GM19468 (cell line): ENCODE results near the gene MAP7D2.

ENCODE experiments used
- ATAC-seq: cut with Tn5 transposase; IDR thresholded peaks from one replicate; pipeline ENCODE4 v1.9.1; 2021; ENCODE audit warnings: mild to moderate bottlenecking, moderate library complexity, moderate number of reproducible peaks; ENCODE audit not compliant: unreplicated experiment; ENCODE audit errors: extremely low read depth

The MAP7D2 gene

DNA sequence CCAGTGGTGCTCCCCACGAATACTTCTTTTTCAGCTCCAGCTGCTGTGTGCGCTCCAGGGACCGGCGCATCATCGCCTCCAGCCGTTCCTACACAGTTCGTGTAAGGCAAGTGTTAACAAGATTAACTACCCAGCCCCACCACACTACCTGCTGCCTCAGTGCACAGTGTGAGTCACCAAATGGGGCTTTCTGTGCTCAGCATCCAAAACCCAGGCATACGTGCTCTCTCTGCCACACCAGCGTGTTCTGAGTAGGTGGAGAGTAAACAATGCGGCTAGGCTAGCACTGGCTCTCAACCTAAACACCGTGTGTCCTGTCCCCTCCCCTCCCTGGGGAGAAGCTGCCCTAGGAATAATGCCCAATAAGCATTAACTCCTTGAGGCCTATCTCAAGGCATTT lies 60.0 kb downstream of the MAP7D2 start:
- no peak for ATAC-seq

DNA sequence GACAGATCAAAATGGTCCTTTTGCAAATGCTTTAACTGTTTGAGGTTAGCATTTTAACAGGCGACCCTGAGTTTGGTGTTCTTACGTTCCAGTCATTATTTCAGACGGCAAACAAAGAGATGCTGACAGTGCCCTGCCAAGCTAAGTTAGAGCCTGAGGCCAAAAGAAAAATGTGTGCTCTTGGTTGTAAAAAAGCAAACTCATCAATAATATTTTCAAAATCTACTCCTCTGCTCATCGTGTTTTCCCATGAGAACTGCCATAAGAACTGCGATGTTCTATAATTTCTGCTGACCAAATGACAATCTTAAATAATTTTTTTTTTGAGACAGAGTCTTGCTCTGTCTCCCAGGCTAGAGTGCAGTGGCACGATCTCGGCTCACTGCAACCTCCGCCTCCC lies 63.2 kb downstream of the MAP7D2 start:
- ATAC-seq, result no peak

DNA sequence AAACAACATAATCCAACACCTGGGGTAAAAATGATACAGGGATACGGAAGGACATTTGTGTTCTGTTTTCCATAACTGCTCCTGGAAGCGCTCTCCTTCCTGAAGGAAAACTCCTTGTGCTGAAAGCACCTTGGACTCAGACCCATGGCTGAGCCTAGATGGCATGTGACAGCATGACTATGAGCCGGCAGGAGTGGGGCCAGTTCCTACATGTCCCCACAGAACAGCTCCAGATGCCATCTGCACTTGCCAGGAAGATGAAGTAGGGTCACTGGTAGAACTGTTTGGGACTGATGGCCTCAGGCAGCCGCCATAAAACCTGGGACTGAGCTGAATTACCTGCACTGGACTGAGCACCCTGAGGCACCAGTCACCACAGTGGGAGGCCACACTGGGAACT lies 69.8 kb downstream of the MAP7D2 start:
- no peak for ATAC-seq

DNA sequence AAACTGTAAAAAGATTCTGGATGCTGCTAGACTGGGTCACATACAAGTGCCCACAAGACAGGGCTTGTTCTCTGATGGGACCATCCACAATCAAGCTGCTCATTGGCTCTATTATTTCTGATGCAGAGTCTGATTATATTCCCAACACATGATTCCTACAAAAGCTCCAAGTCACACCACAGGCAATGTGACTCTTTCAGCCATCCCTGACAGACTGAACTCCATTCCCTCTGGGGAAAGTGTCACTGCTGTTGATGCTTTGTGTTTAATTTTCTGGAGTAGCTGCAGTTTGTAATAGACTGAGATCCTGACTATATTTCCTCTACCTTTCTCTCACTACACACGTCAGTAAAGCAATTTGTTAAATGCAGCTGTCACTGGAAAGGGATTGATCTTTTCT lies 70.5 kb downstream of the MAP7D2 start:
- ATAC-seq, result no peak

DNA sequence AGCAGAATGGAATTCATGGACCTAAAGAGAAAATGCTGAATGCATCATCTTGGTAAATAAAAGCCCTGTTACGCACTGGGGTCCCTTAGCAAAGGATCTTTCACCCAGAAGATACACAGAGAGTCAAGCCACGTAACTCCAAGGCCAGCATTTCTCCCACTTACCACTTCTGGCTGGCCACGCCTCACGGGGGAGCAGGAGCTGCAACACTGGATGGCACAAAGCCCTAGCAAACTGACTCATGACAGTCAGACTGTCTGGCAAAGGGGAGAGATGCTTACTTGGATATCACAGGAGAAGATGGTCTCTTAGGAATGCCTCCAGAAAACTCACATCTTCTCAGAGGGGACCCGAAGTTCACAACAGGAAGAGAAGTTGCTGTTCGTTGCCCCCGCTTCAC lies 74.5 kb downstream of the MAP7D2 start:
- no peak for ATAC-seq

DNA sequence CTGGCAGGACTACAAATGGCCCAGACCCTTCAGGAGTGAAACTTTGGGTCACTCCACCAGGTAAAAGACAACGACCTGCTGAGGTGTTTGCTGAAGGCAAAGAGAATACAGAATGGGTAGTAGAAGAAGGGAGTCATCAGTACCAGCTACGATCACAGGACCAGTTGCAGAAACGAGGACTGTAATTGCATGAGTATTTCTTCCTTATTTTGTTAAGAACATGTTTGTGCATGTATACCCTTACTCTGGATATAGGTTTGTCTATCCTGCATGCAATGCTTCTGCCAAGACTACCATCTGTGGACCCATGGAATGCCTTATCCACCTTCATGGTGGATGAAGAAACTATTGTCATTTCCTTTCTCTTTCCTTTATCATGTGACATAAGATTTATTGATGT lies 77.7 kb downstream of the MAP7D2 start:
- no peak for ATAC-seq

DNA sequence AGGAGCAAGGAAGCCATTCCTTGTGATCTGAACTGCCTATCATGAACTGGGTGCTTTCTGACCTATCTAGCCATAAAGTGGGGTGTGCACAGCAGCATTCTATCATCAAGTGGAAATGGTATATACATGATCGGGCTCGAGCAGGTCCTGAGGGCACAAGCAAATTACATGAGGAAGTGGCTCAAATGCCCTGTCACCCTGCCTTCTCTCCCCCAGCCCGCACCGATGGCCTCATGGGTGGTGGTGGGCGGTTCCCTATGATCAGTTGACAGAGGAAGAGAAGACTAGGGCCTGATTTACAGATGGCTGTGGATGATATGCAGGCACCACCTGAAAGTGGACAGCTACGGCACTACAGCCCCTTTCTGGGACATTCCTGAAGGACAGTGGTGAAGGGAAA lies 79.5 kb downstream of the MAP7D2 start:
- ATAC-seq, result no peak

DNA sequence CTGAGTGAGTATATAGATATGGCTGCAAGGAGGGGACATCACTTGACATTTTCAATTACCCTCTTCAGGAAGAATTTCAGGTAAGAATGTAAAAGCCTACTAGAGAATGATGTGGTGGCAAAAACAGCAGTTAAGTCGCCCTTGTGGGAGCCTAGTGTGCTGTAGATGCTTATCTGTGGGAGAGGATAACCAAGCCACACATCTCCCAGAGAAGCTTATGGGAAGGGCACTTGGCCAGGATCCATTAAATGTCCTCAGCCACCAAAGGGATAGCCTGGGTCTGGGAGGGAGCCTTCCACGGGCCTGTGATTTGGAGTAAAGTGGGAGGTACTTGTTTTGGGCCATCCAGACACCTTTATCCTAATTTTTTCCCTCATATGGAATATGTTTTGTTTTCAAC lies 84.5 kb downstream of the MAP7D2 start:
- no peak for ATAC-seq

DNA sequence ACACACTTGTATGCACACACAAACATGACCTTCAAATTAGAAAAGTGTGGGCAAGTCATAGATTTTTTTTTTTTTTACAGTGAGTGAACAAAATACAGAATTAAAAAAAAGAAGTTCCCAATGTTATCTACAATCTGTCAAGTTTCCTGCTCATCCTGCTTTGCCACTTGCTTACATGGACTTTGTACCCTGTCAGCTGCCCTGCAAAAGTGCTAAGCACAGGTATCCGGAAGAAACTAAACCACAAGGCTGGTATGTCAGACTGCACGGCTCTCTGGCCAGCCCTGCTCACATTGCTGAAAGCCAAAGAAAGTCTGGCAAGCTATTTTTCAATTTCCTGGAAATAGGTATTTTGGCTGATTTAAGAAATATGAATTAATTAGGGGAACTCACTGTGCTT lies 87.0 kb downstream of the MAP7D2 start:
- ATAC-seq, result no peak

DNA sequence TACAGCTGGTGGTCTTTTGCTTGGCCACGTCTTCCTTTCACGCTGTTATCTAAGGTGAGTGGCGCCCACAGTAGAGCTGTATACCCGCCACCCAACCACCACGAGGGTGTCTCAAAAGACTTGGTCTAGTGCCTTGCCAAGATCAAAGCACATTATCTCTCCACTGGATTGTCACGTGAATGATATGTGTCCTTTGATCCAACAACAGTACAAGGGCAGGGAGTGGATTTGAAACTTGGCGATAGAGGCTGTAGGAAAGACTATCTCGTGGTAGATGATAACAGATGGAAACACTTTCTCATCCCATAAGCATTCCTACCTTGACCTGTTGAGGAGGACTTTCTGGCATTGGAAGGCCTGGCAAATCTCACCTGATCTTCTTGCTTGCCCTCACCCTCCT lies 88.1 kb downstream of the MAP7D2 start:
- no peak for ATAC-seq

DNA sequence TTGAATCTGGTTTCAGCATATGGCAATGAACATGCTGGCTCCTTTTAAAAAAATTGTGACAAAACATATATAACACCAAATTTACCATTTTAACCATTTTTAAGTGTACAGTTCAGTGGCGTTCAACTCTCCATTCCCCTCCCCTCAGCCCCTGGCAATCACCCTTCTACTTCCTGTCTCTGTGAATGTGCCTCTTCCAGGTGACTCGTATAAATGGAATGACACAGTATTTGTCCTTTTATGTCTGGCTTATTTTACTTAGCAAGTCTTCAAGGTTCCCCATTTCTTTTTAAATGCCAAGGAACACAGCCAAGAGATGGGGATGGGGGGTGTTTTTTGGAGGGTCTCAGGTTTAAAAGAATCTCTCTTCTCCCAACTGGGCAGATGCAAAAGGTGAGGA lies 90.4 kb downstream of the MAP7D2 start:
- ATAC-seq, result no peak

DNA sequence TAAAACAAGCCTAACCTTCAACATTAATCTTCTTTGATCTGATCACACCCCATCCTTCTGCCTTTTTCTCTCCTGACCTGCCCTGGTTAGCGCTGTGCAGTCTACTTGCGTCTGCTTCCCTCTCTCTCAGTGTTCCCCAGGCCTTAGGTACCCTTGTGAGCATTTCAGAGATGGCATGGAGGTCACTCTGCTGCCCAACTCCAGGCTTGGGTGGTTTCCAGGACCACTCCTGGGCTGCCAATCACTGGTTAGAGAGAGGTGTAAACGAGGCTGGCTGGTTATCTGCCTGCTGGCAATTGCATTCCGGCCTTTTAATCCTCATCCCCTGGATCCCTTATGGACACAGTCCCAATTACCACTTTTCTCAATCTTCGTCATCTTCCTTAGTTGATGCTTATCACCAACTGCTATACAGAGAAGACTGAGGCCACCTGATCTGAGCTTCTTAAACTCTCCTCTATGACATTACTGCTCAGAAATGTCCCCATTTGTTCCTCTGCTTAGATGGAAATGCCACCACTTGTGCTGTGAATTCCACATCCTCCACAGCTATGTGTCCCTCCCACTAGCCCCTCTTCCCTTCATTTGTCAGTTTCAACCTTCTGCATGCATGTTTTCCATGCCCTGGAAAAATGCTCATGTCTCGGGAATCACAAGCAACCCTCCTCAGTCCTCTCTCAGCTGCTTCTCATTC lies 96.9 kb downstream of the MAP7D2 start:
- no peak for ATAC-seq

DNA sequence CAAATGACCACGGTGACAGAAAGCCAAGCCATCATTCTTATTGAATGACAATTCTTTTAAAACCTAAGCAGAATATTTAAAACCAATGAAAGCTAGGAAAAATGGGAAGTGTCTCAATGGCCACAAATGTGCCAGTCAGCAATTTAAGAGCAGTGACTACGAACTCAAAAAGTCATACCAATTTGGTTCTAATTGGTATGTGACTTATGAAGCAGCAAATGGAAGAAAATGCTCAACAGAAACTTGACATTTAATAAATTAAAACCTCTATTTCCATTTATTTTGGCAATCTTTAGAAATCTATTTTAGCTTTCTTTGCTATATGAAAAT lies 100.1 kb downstream of the MAP7D2 start:
- ATAC-seq, result no peak

DNA sequence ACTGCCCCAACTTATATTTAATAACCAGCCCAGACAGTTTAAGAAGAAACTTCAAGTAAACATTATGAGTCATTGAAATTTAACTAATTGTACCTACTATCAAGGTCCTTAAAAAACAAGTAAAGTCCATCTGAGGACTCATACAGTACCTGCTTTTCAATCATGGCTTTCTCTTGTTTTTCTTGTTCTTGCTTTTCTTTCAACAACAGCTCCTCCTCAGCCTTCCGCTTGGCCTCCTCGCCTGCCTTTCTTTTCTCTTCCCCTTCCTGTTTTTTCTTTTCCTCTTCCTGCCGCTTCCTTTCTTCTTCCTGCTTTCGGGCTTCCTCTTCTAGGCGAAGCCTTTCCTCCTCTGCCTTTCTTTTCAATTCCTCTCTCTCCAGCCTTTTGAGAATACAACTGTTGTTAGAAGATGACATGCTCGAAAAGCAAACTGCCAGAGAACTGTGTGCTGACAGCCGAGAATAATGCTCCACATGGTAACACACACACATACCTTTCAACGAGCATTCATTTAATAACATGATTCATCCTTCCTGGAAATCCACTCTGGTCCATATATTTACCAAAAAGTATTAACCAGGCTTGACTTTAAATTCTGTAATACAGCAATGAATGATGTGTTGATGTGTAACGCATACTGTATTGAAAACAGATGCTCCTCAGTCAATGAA lies 100.6 kb downstream of the MAP7D2 start:
- no peak for ATAC-seq

DNA sequence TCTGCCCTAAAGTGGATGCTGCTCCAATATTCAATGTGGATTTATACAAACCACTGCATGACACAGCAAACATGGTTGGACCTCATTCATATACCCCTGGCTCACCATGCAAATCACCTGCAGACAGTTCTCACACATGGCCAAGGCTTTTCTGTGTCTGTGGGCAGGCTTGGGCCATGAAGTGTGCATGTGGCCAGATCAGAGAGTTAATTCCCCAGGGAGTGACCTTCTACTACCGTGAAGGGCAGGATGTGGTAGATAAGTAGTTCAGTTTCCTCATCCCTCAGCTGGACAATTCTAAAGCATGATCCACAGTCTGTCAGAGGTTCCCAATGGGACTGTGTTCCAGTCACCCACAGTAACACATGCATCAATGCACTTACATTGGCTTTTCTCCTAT lies 101.3 kb downstream of the MAP7D2 start:
- no peak for ATAC-seq

DNA sequence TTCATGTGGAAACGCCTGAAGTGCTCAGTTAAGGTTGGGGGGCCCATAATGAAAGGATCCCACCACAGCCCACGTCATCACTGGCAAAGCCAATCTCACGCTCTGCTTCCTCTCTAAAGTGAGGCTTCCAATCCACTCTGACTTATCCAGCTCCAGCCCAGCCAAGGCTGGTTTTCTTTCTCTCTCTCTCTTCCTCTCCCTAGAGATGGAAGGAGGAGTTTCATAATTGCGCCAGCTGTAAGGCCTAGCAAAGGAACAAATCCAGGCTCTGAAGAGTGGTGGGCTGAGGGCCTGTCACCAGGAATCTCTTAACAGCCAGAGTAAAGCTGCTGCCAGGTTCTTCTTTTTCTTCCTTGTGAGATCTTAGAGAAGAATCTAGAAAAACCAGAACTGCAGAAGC lies 105.1 kb downstream of the MAP7D2 start:
- no peak for ATAC-seq

DNA sequence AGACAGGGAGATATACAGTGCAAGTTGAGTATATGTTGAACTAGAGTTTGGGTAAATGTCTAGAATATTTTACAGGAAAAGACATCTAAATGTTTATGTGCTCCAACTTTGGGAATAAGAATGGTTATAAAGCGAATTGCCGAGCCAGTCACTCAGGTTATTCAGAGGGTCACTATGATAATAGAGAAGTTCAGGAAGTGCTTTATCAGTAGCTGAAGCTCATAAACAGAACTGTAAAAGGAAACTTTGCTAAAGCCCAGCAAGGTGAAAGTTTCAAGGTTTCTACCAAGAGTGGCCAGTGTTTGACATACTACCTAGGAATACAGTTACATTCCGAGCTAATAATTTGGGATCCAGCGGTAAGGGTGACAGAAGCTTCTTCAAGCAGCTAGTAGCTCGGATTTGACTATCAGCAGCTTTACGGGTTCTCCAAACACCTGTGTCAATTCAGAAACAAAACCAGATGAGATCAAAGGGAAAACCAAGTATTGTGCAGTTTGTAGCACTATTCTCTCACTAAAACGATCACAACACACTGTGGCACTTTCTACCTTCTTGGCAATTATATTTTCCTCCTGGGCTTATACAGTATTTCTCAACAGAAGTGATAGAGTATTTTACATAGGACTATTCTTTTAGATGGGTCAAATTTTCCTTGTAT lies 108.6 kb downstream of the MAP7D2 start:
- ATAC-seq, result no peak

DNA sequence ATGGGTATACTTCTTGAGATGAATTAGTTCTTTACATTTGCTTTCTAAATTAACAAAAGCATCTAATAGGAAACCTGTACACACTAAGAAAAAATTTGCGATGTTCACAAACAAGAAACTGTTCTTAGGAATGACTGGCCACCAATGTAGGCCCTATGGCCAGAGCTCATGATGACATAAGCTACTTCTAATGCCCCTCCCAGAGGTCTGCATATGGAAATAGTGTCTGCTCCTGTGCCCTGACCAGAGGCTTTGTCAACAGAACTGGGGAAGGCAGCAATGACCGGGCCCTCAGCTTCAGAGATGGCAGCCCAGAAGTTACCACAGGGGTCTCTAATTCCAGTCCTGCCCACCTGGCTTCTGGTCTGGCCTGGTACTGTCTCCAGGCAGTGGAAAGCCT lies 110.8 kb downstream of the MAP7D2 start:
- ATAC-seq, result no peak

DNA sequence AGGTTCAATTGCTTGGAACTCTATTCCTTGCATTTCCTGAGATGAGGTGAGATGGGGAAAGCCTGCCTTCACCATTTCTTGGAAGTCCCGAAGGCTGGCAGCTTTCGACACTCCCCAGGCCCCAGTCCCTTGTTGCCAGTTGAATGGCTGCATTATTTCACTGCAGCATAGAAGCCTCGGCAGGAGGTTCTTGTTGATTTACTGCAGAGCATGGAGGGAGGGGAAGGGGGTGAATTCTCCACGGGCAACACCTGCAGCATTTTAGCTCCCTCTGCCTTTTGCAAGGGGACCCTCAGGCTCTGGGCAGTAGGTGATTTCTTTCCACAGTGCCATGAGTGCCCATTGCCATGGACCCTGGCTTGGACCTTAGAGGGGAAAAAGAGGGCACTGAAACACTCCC lies 115.1 kb downstream of the MAP7D2 start:
- ATAC-seq, result no peak

DNA sequence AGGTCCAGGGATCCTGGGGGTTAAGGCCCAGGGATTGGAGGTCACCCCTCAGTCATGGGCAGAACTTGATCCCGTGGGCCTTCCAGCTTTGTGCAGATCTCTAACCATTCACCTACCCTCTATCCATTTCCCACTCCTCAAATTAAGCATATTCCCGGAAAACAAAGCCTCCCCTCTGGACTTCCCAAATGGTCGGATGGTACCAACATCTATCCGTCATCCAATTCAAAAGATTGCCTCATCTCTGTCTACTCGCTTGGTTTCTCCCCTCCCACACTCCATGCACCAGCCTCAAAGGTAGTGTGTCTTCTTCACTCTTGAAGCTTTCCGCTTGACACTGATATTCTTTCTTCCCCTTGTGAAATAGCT lies 125.4 kb downstream of the MAP7D2 start:
- no peak for ATAC-seq

DNA sequence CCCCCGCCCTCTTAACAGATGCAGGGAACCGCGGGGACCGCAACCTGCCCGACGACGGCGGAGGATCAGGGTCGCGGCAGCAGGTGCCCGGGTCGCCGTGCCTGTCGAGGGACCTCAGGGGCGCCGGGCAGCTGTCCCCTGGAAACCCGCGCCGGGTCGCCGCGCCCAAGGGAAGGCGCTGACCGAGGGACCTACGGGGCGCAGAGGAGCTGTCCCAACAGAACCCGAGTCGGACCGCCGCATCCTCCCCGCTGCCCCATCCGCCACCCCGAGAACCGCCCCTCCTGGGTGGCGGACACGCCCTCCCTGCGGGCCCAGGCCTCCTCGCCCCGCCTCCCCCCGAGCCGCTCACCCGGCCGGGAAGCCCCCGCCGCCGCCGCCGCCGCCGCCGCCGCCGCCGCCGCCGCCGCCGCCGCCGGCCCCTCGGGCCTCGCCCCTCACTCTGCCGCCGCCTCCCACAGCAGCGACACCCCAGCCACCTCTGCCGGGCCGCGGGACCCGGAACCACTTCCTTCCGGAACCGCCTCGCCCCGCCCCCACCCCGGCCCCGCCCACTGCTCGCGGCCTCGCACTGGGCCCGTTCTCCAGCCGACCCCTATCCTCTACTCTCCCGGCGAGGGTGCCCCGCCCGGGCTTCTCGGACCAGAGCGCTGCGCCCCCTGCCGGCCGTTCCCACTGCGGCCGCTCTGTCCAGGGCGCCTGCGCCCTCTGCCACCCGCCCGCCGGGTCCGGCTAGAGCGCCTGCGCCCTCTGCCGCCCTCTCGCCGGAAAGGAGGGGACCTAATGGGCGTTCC lies 126.0 kb downstream of the MAP7D2 start, which contains the start of gene BCLAF3:
TSS of gene BCLAF3 (minus strand) at position 506 of the 794 bp plus-strand sequence. CDS start 20,797 bp downstream, outside the sequence.
- peak; percentile 97 for ATAC-seq
